Ovary (tissue), 9 donors: ENCODE measurements around the gene SERP2. TPM values are rescaled to one million over a fixed set of nuclear protein-coding genes. Genes with fewer than 3 reads are reported as not detected.

Experiments used
- DNase-seq, 5 donors: peaks; one replicate each; pipeline ENCODE4 v3.0.0-alpha.2; 2019 to 2020
- H3K27ac ChIP-seq, 2 donors: fragments of 200-600 bp; one replicate each; pipeline versions ENCODE4 v1.5.1 to v1.8.0; 2019 to 2022
- H3K27me3 ChIP-seq: fragments of 200-600 bp; one replicate; pipeline ENCODE4 v1.8.0; 2022
- H3K36me3 ChIP-seq: fragments of 200-600 bp; sonication (generic); one replicate; pipeline ENCODE4 v1.5.1; 2019
- H3K4me1 ChIP-seq: one replicate; pipeline ENCODE4 v1.8.1; 2013; ENCODE audit warnings: mild to moderate bottlenecking, moderate library complexity; ENCODE audit not compliant: insufficient read depth
- H3K4me3 ChIP-seq: fragments of 200-600 bp; sonication (generic); one replicate; pipeline ENCODE4 v1.5.1; 2017
- H3K9me3 ChIP-seq, 2 donors: fragments of 200-600 bp in 1 of 2; sonication (generic) in 1 of 2; one replicate each; pipeline versions ENCODE4 v1.5.1 to v1.8.1; 2013 to 2019; ENCODE audit warnings: mild to moderate bottlenecking in 1 of 2, moderate library complexity in 1 of 2
- EP300 ChIP-seq: sonication (generic); formaldehyde crosslinking; IDR thresholded peaks from one replicate; pipeline ENCODE4 v1.6.1; 2017; ENCODE audit warnings: antibody characterized with exemption
- POLR2A ChIP-seq: fragments of 450-650 bp; IDR thresholded peaks from one replicate; pipeline ENCODE4 v1.6.1; 2017; ENCODE audit warnings: antibody characterized with exemption, mild to moderate bottlenecking, moderate library complexity
- WGBS, 3 donors: extraction: QIAGEN DNeasy Blood & Tissue Kit in 1 of 3; methylation state at CpG; one replicate each; pipeline versions ENCODE4 v1.1.5 to v1.1.7; 2013 to 2017; 5-methylcytosine and 5-hydroxymethylcytosine counted together
- intact Hi-C, 4 donors: fragments of 100-400 bp; cut with DNase I; formaldehyde crosslinking; loops; one replicate each; pipeline versions ENCODE4 v1.11.0 to v1.15.1; 2022 to 2023
- polyA plus RNA-seq, 2 donors: library from polyadenylated mRNA; stranded (reverse); fragments of 200-250 nt in 1 of 2; fragments of 350-450 nt in 1 of 2; fragmentation: Illumina TruSeq in 1 of 2; extraction: RNeasy Lipid Tissue Mini Kit (QIAGEN cat#74804) in 1 of 2; gene quantifications; one replicate each; pipeline ENCODE4 v1.2.3, GENCODE V29; 2013 to 2014
- total RNA-seq, 7 donors: library from RNA; depleted of rRNA in 2 of 7; stranded (reverse); fragments of >200 nt in 2 of 7; fragmentation: NEBNext Ultra II Directional in 3 of 7; extraction: Animal tissue kit (Norgen Biotek cat#: 25700) in 3 of 7; gene quantifications; one replicate each; pipeline versions ENCODE4 v1.1.0 to v1.2.4, GENCODE V29; 2016 to 2023
- TF ChIP-seq, protein P1 (sequence below), 3 donors: fragments of 450-650 bp in 2 of 3; fragments of 200-600 bp in 1 of 3; IDR thresholded peaks; one replicate each; pipeline versions ENCODE4 v1.5.1 to v1.8.0; 2016 to 2022; ENCODE audit warnings: antibody characterized with exemption in 3 of 3, mild to moderate bottlenecking in 1 of 3
- donor health status: DM: no; HTN: no; CAD: no; lungs with moderate emphysema.
- donor health status: DM: no; HTN: no; CAD: no.
- donor health status: Bipolar disorder and iron deficiency.
- donor health status: DM: yes; HTN: yes; CAD: no.
- donor health status: DM: no; HTN: no; CAD: no.
- donor health status: DM: yes; HTN: yes; CAD: no.

Gene SERP2
- total and polyA plus RNA-seq, 9 donors: 8.3 to 14.9 (median 10.8) TPM

GRCh38 chr13:44402899-44403445, 29.3 kb downstream of the SERP2 start:
- H3K27me3 ChIP-seq: no peaks in the 10 kb centered on the region
- H3K4me3 ChIP-seq: no peak overlapping the region
- intact Hi-C loops: no loop called here
- peaks cover 1% of the 10 kb centered on the region for H3K4me1 ChIP-seq
- WGBS, 3 donors: 89 to 91% (median 91%) methylated on average over 13 of the region's 13 CpGs
- no peaks in the 10 kb centered on the region for H3K36me3 ChIP-seq
- H3K27ac ChIP-seq: no peak overlapping the region
- no peak for DNase-seq
- TF ChIP-seq POLR2A (no peak), EP300 (no peak)
- TF ChIP-seq, protein P1, sequence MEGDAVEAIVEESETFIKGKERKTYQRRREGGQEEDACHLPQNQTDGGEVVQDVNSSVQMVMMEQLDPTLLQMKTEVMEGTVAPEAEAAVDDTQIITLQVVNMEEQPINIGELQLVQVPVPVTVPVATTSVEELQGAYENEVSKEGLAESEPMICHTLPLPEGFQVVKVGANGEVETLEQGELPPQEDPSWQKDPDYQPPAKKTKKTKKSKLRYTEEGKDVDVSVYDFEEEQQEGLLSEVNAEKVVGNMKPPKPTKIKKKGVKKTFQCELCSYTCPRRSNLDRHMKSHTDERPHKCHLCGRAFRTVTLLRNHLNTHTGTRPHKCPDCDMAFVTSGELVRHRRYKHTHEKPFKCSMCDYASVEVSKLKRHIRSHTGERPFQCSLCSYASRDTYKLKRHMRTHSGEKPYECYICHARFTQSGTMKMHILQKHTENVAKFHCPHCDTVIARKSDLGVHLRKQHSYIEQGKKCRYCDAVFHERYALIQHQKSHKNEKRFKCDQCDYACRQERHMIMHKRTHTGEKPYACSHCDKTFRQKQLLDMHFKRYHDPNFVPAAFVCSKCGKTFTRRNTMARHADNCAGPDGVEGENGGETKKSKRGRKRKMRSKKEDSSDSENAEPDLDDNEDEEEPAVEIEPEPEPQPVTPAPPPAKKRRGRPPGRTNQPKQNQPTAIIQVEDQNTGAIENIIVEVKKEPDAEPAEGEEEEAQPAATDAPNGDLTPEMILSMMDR (IDR thresholded peaks at IDR 0.05): no peak
- no peaks in the 10 kb centered on the region for H3K9me3 ChIP-seq

GRCh38 chr13:44403461-44404056, 29.9 kb downstream of the SERP2 start:
- no peaks in the 10 kb centered on the region for H3K27me3 ChIP-seq
- no peaks in the 10 kb centered on the region for H3K36me3 ChIP-seq
- DNase-seq: no peak
- TF ChIP-seq, protein P1 (IDR thresholded peaks at IDR 0.05): no peak
- TF ChIP-seq POLR2A: no peak
- no peak for TF ChIP-seq EP300
- intact Hi-C loops: no loop called here
- H3K4me1 ChIP-seq: no peaks in the 10 kb centered on the region
- no peak overlapping the region for H3K4me3 ChIP-seq
- no peak overlapping the region for H3K27ac ChIP-seq
- no peaks in the 10 kb centered on the region for H3K9me3 ChIP-seq
- 86 to 91% (median 89%) methylated on average over 11 of the region's 11 CpGs for WGBS, 3 donors

- WGBS, 3 donors: 70 to 75% (median 74%) methylated on average over 15 of the region's 15 CpGs
- no peaks in the 10 kb centered on the region for H3K4me1 ChIP-seq
- no peak for DNase-seq
- no peaks in the 10 kb centered on the region for H3K36me3 ChIP-seq
- TF ChIP-seq EP300 (no peak), POLR2A (no peak)
- TF ChIP-seq, protein P1 (IDR thresholded peaks at IDR 0.05): no peak
- no peak overlapping the region for H3K27ac ChIP-seq
- no peak overlapping the region for H3K4me3 ChIP-seq
- intact Hi-C loops: no loop called here
- H3K27me3 ChIP-seq: no peaks in the 10 kb centered on the region
- H3K9me3 ChIP-seq: no peaks in the 10 kb centered on the region
Measured at GRCh38 chr13:44404261-44405132, 30.9 kb downstream of the SERP2 start.

GRCh38 chr13:44406617-44407016, 33.0 kb downstream of the SERP2 start:
- no peaks in the 10 kb centered on the region for H3K27me3 ChIP-seq
- intact Hi-C loops: no loop called here
- no peak overlapping the region for H3K4me3 ChIP-seq
- H3K27ac ChIP-seq: no peak overlapping the region
- no peaks in the 10 kb centered on the region for H3K4me1 ChIP-seq
- 84 to 90% (median 87%) methylated on average over 5 of the region's 5 CpGs for WGBS, 3 donors
- no peak for TF ChIP-seq POLR2A
- H3K9me3 ChIP-seq: no peaks in the 10 kb centered on the region
- no peak for DNase-seq
- no peaks in the 10 kb centered on the region for H3K36me3 ChIP-seq

GRCh38 chr13:44407379-44407778, 33.8 kb downstream of the SERP2 start:
- Histone ChIP-seq H3K27me3 (no peaks in the 10 kb centered on the region), H3K9me3 (no peaks in the 10 kb centered on the region), H3K27ac (no peak overlapping the region), H3K4me1 (no peaks in the 10 kb centered on the region), H3K4me3 (no peak overlapping the region), H3K36me3 (no peaks in the 10 kb centered on the region)
- TF ChIP-seq, protein P1 (IDR thresholded peaks at IDR 0.05): no peak
- TF ChIP-seq EP300 (no peak), POLR2A (no peak)
- 66 to 96% (median 77%) methylated on average over 3 of the region's 3 CpGs for WGBS, 3 donors
- intact Hi-C loops: no loop called here
- DNase-seq: no peak
